ENCODE data around the gene TECR. TPM values are rescaled to one million over a fixed set of nuclear protein-coding genes. Genes with fewer than 3 reads are reported as not detected.
A peak's percentile ranks its signal among the peaks of the same experiment; 100 is the strongest.

The TECR gene
- total and polyA plus RNA-seq, 9 of the 15 experiments (the other 6 are each of a cell fraction or from before 2014, with no cell fraction given), result 29.3 to 211 (median 81.4) TPM

- TF ChIP-seq E2F5 (CRISPR knock-in tag; IDR thresholded peaks at IDR 0.05), result no peak
- peak; percentile 71; the same call in 1 of the 2 replicates for TF ChIP-seq KLF1 (tag; IDR thresholded peaks at IDR 0.05)
- peak; percentile 21; the same call in 1 of the 2 replicates for TF ChIP-seq FOXP4 (CRISPR knock-in tag; IDR thresholded peaks at IDR 0.05; ENCODE audit: borderline replicate concordance)
- no peak for TF ChIP-seq BRCA1 (IDR thresholded peaks at IDR 0.05)
- TF ChIP-seq BRCA1 (CRISPR knock-in tag; IDR thresholded peaks at IDR 0.05), result no peak
- peak; percentile 82 for TF ChIP-seq PML (IDR thresholded peaks at IDR 0.05; ENCODE audit: low read length)
- TF ChIP-seq CHD4 (IDR thresholded peaks at IDR 0.05; ENCODE audit: insufficient read depth, insufficient replicate concordance, low read depth, low read length, poor library complexity, severe bottlenecking), result no peak
- TF ChIP-seq NFYB (IDR thresholded peaks at IDR 0.05; ENCODE audit: extremely low read depth, insufficient read length), result peak; percentile 35
- TF ChIP-seq MLLT1 (IDR thresholded peaks at IDR 0.05), result peak; percentile 88 to 90; a peak in 2 of 4 replicates
- peak; percentile 88 for TF ChIP-seq ARID4B (CRISPR knock-in tag; IDR thresholded peaks at IDR 0.05)
- peak; percentile 86; the same call in 1 of the 2 replicates for TF ChIP-seq GTF2E2 (tag; IDR thresholded peaks at IDR 0.05)
- TF ChIP-seq LCOR (CRISPR knock-in tag; IDR thresholded peaks at IDR 0.05), result no peak
Measured at GRCh38 chr19:14517840-14518505, 11.4 kb upstream of the TECR start, which contains the start of gene DNAJB1 (continued).
